HL-60 (cell line): ENCODE measurements around the gene FHIT.

Experiments
- CTCF ChIP-seq: IDR thresholded peaks from one replicate; pipeline ENCODE4 v1.5.1; 2011; ENCODE audit warnings: low read length, control low read depth, inconsistent platforms; ENCODE audit not compliant: insufficient read depth
- GABPA ChIP-seq: IDR thresholded peaks from 2 replicates; pipeline ENCODE4 v1.6.1; 2012; ENCODE audit warnings: low read depth
- POLR2AphosphoS5 ChIP-seq: IDR thresholded peaks from 2 replicates; pipeline ENCODE4 v1.6.1; 2012; ENCODE audit warnings: low read depth
- REST ChIP-seq: IDR thresholded peaks from 2 replicates; pipeline ENCODE4 v1.6.1; 2012; ENCODE audit warnings: low read depth; ENCODE audit not compliant: insufficient replicate concordance
- SPI1 ChIP-seq: IDR thresholded peaks from 2 replicates; pipeline ENCODE4 v1.6.1; 2012; ENCODE audit warnings: low read depth, mild to moderate bottlenecking, borderline replicate concordance

GRCh38 chr3:61218504-61218903, 32.7 kb downstream of the FHIT start:
- no peak for TF ChIP-seq CTCF
- TF ChIP-seq POLR2AphosphoS5, result no peak
- no peak for TF ChIP-seq REST
- no peak for TF ChIP-seq GABPA
- no peak for TF ChIP-seq SPI1
